Raji (cell line): Measurements from ENCODE around the gene ALG8.

ENCODE experiments used
- POLR2A ChIP-seq: IDR thresholded peaks from 2 replicates; pipeline ENCODE4 v1.6.1; 2011; ENCODE audit warnings: low read depth, low read length, control low read depth; ENCODE audit not compliant: insufficient read depth

ALG8 gene

DNA sequence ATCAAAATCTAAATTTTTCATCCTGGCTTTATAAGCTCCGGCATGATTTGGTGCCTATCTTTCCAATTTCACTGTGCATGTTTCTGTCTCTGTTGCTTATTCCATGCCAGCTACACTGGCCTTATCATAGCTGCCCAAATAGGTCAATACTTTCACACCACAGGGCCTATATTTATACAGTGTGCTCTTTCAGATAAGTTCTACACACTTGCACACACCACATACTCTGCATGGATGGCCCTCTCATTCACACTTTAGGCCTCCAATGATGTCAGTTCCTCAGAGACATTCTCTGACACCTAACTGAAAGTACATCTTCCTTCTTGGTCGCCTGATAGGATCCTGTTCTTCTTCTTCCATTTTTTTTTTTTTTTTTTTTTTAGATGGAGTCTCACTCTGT lies 7.0 kb downstream of the ALG8 start:
- no peak for TF ChIP-seq POLR2A

DNA sequence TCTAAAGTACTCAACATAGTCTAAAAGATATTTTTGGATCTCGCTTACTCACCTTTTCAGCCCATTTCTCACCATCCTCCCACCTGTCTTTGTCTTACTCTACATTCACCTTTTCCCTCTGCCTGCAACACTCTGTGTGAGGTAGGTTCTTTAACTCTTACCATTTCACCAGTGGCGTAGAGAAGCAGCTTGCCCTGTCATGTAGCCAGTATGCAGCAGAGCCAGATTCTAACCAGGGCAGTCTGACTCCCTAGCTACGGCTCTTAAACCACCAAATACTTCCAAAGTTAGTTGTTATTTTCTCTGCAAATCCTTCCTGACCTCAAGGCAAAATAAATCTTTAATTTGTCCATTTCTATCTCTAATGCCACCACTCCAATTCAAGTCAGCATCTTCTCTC lies 7.5 kb downstream of the ALG8 start:
- no peak for TF ChIP-seq POLR2A

DNA sequence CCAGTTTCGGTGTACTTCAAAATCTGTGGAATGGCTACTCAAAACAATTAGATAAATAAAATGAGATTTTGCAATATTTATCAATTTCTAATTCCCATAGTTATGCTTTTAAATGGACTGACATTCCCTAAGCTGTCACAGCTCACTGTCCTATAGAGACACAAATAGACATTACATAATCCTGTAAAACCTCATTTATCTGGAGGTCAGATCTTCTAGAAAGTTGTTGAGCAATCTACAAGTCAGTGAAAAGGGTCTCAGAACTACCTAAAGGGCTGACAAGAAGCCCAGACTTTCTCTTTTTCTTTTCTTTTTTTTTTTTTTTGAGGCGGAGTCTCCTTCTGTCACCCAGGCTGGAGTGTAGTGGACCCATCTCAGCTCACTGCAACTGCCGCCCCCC lies 12.0 kb downstream of the ALG8 start:
- no peak for TF ChIP-seq POLR2A

DNA sequence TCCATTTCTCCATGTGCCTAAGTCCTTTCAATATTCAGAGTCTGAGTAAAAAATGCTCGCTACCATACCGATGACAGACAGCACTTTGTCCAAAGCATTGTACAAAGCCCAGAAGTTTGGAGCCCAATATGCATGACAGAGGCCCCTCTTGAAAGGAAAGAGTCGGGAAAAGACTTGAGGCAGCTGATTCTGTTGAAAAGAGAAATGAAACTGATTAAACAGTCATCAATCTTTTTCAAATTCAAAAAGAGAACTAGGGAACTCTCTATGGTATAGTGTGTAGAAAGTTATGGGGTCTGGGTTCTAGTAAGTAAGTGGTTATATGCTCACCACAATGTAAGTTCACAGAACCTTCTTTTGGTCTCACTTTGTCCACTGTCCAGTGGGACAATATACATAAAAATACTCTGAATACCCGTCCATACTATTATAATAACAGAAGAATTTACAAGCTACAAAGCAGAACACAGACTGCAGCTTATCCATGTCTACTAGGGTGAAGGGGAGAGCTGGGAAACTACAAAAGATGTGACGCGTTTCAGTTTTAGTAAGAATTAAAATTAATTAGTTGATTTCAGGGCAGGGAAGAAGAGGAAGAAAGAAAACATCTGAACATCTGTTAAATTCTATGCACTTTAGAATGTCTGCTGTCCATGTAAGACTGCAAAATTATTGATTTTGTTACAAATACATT lies 26.7 kb downstream of the ALG8 start:
- TF ChIP-seq POLR2A = no peak

DNA sequence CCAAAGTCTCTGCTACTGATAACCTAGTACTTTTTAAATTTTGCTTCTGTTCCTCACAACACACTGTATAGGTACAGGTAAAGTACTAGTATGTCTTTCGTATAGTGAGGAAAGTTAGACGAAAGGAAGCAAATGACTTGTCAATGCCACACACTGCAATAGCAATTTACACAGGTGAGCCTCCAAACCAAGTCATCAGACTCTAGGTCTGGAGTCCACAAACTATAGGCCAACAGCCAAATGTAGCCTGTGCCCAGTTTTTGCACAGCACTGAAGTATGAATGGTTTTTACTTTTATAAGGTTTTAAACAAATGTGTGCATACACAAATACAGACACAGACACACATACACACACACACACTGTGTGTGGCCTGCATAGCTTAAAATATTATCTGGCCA lies 28.1 kb downstream of the ALG8 start:
- TF ChIP-seq POLR2A = no peak

DNA sequence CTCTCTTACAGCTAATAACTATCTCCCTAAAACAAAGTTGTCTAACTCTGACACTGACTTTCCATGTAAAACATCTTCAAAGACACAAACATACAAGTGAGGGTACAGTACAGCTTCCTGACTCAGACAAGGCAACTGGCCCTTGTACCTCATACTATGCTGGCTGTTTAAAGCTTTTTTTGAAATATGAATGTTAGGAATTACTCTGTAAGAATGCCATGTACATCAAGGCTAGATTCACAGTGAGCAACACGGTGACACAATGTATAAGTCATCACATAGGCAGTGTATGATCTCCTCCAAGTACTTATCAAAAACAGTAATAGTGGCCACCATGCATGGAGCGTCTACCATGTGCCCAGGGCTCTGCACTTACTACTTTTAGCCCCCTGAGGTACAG lies 28.6 kb downstream of the ALG8 start:
- no peak for TF ChIP-seq POLR2A

DNA sequence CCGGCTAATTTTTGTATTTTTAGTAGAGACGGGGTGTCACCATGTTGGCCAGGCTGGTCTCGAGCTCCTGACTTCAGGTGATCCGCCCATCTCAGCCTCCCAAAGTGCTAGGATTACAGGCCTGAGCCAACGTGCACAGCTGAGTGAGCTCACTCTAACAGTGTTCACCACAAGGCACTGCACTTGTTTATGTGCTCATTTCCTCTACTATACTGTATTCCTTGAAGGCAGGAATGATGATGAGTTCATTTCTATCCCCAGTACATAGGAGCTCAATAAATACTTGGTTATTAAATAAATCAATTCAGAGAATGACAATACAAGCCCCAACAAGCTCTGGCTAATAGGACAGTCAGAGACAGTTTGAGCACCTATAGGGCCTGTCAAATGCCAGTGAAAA lies 29.1 kb downstream of the ALG8 start:
- TF ChIP-seq POLR2A = no peak

DNA sequence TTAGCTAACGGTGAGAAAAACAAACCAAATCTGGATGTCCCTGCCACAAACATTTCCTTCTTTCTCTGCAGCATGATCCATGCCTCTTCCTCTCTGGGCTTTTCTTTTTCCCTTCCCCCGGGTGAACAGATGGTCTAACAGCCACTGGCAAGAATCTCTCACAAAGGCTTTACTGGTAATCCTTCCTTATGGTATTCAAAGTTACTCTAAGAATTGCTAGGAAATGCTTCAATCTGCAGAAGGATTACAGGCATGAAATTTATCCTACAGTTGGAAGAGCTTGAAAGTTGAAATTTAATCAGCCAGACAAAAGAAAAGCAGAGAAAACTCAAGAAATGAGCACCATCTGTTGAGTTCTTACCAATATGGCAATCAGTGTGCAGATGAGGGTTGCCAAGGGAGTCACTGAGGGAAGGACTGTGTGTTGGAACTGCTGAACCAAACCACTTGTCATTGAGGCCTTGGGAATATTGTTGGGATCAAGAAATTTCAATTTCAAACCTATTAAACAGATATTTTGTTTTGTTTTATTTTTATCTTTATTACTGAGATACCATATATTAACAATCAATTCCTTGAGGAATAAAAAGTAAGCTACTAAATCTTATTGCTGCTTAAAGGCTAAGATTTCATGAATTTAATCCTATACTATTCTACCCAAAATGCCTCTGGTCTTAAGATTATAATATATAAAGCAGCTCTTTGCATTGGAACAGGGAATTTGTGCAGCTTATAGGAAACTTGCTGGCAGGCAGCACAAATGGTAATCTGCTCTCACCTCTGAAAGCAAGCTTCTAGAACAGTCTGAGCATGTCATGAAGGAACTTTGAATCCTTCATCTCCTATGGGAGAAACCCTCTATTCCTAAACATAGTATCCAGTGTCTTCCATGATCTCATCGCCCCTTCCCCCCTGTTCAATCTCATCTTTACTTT lies 30.1 kb downstream of the ALG8 start:
- no peak for TF ChIP-seq POLR2A

DNA sequence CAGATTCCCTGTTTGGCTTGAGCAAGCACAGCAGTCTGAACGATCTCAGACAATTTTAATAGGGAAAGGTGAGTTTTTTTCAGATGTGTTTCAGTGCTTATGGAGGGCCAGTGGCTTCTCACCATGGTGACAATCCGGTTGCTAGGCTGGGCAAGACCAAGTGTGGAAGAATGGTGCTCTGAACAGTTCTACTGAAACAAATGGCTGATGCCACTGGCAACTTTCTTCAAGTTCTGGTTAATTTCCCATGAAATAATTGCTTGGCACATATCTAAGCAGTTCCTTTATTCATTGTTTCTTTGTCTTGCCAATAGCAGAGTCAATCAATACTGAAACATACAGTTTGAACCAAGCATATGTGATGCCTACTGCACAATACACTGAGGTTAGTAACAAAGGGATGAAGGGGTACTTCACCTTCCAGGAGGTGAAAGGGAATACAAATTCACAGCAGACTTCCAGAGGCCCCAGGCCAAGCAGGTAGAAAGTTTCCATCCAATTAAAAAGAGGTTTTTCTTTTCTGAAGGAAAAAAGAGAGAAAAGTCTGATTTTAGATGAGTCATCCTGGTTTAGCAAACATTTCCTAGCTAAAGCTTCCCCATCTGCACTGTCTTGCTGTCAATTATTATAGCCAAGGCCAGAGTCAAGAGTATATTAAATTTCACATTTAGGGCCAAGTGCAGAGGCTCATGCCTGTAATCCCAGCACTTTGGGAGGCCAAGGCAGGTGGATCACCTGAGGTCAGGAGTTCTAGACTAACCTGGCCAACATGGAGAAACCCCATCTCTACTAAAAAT lies 38.6 kb downstream of the ALG8 start:
- TF ChIP-seq POLR2A = no peak

DNA sequence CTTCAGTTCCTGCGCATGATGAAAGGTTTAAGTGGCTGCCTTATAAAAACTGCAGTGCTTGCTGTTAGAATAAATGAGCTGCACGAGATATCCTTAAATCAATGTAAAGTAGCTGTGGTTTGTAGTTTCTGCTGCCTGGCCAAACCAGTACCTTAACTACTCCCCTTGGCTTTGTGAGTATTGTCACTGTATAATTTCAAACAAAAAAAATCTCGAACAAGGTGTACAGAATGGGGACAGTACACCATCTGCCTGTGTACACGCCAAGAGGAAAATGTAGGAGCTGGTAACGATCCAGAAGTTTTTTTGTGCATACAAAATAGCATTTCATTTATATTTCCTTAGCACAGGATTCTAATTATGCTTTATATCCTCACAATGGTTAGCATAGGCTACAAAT lies 39.2 kb downstream of the ALG8 start:
- no peak for TF ChIP-seq POLR2A

DNA sequence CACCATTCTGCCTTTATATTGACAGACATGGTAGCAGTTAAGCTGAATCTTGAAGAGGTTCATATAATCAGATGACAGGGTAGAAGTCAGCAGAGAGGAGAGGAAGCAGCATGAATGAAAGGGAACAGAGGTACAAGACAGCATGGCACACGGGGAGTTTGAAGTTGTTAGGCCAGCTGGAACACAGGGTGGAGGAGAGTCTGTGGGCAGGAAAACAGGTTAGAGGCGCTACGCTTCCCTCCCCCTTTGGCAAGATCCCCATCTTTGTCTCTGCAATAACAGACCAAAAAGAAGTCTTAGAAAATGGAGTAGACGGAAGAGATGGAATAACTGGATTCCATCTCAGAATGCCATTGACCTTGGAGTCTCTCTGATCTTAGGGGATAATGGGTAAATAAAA lies 39.8 kb downstream of the ALG8 start:
- no peak for TF ChIP-seq POLR2A

DNA sequence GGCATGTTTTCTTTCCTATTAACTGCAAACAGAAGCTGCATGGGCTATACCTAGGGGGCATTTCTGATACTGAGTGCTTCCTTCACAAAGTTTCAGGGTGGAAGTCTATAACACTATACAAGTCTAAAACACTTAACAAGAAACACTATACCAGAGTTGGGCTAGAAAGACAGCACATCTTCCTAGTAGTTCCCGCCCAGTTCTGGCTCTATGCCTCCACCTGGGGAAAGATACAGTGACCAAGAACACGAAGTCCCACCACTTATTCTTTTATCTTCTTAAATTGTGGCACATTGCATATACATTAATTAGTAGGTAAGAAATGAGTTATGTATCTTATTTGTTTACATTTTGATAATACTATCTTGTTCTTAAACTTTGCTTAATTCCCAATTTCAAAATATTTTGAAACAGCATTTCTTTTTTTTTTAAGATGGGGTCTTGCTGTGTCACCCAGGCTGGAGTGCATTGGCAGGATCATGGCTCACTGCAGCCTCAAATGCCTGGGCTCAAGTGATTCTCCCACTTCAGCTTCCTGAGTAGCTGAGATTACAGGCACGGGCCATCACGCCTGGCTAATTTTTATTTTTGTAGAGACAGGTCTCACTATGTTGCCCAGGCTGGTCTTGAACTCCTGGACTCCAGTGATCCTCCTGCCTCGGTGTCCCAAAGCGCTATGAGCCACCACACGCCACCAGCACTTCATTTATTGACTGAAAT lies 41.6 kb downstream of the ALG8 start:
- no peak for TF ChIP-seq POLR2A

DNA sequence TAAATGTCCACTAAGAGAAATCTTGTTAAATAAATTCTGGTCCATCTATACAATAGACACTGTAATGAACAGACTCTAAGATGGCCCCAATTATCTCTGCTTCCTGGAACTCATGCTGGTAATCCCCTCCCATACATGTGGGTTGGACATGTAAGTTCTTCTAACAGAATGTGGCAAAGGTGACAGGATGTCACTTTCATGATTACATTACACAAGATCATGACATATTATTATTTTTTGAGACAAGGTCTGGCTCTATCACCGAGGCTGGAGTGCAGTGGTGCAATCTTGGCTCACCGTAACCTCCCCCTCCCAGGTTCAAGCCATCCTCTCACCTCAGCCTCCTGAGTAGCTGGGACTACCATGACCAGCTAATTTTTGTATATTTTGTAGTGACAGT lies 45.2 kb downstream of the ALG8 start:
- no peak for TF ChIP-seq POLR2A

DNA sequence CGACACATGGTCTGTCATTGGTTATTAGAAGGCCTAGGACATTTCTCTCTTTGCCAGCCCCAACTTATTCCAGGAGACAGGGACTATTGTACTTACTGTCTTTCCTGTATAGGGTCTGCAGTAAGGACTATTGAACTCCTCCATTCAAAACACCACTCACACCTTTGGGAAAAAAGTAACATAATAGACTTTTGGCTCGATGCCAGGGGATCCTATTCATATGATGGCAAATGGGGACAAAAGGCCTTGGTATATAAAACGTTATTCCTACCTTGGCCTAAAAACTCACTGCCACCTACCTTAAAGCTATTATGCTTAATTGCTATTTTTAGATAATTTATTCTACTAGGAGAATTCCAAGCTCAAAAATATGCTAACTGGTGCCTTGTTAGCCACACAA lies 53.5 kb downstream of the ALG8 start:
- no peak for TF ChIP-seq POLR2A

DNA sequence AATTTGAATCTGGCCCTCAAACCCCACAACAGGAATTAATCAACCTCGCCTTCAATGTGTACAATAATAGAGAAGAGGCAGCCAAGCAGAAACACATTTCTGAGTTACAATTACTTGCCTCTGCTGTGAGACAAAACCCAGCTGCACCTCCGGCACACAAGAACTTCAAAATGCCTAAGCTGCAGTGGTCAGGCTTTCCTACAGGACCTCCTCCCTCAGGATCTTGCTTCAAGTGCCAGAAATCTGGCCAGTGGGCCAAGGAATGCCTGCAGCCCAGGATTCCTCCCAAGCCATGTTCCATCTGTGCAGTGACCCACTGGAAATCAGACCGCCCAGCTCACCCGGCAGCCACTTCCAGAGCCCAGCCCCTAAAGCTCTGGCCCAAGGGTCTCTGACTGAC lies 56.4 kb downstream of the ALG8 start:
- TF ChIP-seq POLR2A = no peak
